CD8-positive, alpha-beta memory T cell (primary cell): ENCODE results near the gene POM121C. TPM values are rescaled to one million over a fixed set of nuclear protein-coding genes. Genes with fewer than 3 reads are reported as not detected.
"Not testable (repeated sequence)": the region's sequence is repeated elsewhere in the genome, so short reads cannot be mapped to it uniquely, and the experiment has no call there.

ENCODE experiments used
- CTCF ChIA-PET: fragments of 350-600 bp; sonication (Branson Sonifier 250); formaldehyde crosslinking; loops from one replicate; lab custom pipeline; 2021; ENCODE audit warnings: antibody characterized with exemption; lab: Charles Lee
- POLR2A ChIA-PET: fragments of 350-600 bp; sonication (Branson Sonifier 250); formaldehyde crosslinking; loops from one replicate; lab custom pipeline; 2021; ENCODE audit warnings: antibody characterized with exemption; lab: Charles Lee
- DNase-seq, 5 donors: peaks; one replicate each; pipeline versions ENCODE4 v3.0.0 to v3.0.0-alpha.2; 2020 to 2022; ENCODE audit warnings: mixed read lengths in 1 of 5
- H3K27ac ChIP-seq: one replicate; pipeline ENCODE4 v1.7.0; 2013; ENCODE audit warnings: low read depth, mild to moderate bottlenecking, low read length, moderate library complexity
- H3K27me3 ChIP-seq: 2 replicates; pipeline ENCODE4 v1.7.0; 2013; ENCODE audit warnings: low read length, mild to moderate bottlenecking; ENCODE audit not compliant: insufficient read depth, poor library complexity, severe bottlenecking
- H3K36me3 ChIP-seq: 2 replicates; pipeline ENCODE4 v1.7.0; 2013; ENCODE audit warnings: mild to moderate bottlenecking, low read length, moderate library complexity; ENCODE audit not compliant: insufficient read depth
- H3K4me1 ChIP-seq: 2 replicates; pipeline ENCODE4 v1.7.0; 2013; ENCODE audit warnings: mild to moderate bottlenecking, low read length, moderate library complexity; ENCODE audit not compliant: insufficient read depth
- H3K4me3 ChIP-seq: 2 replicates; pipeline ENCODE4 v1.7.0; 2013; ENCODE audit warnings: mild to moderate bottlenecking, low read length
- H3K9me3 ChIP-seq: 2 replicates; pipeline ENCODE4 v1.7.0; 2013; ENCODE audit warnings: mild to moderate bottlenecking, low read length
- H3K27ac Mint-ChIP-seq, 8 donors: one replicate each; pipeline ENCODE4 v1.8.0; 2020 to 2021; ENCODE audit warnings: mixed read lengths in 8 of 8, mild to moderate bottlenecking in 6 of 8, inconsistent platforms in 3 of 8, moderate library complexity in 3 of 8
- H3K27me3 Mint-ChIP-seq, 2 donors: one replicate each; pipeline ENCODE4 v1.8.0; 2020 to 2021; ENCODE audit warnings: mixed read lengths in 2 of 2, mild to moderate bottlenecking in 1 of 2, moderate library complexity in 1 of 2
- H3K36me3 Mint-ChIP-seq, 3 donors: one replicate each; pipeline ENCODE4 v1.8.0; 2020 to 2021; ENCODE audit warnings: mixed read lengths in 3 of 3, inconsistent platforms in 1 of 3, mild to moderate bottlenecking in 1 of 3
- H3K4me1 Mint-ChIP-seq, 3 donors: one replicate each; pipeline ENCODE4 v1.8.0; 2020 to 2021; ENCODE audit warnings: mixed read lengths in 3 of 3, inconsistent platforms in 1 of 3, mild to moderate bottlenecking in 1 of 3
- H3K4me3 Mint-ChIP-seq, 7 donors: one replicate each; pipeline ENCODE4 v1.8.0; 2020 to 2021; ENCODE audit warnings: mixed read lengths in 7 of 7, mild to moderate bottlenecking in 6 of 7, moderate library complexity in 4 of 7, inconsistent platforms in 2 of 7
- H3K9me3 Mint-ChIP-seq, 5 donors: one replicate each; pipeline ENCODE4 v1.8.0; 2020 to 2022; ENCODE audit warnings: mixed read lengths in 5 of 5, mild to moderate bottlenecking in 3 of 5, moderate library complexity in 2 of 5, inconsistent platforms in 1 of 5
- polyA plus RNA-seq: library from polyadenylated mRNA; unstranded; fragments of 300-500 nt; fragmentation: Illumina TruSeq; gene quantifications from one replicate; pipeline ENCODE4 v1.2.3, GENCODE V29; 2021
- total RNA-seq, 2 experiments: library from RNA; stranded (reverse); gene quantifications; one replicate each; pipeline ENCODE4 v1.2.3, GENCODE V29; 2021

POM121C gene
- total and polyA plus RNA-seq, 3 experiments from 2014 or later = 28.0 to 64.6 (median 64.5) TPM

- peaks cover 0 to 13% (median 0%) of the 10 kb centered on the region in 3 donors for H3K36me3 Mint-ChIP-seq
Measured at GRCh38 chr7:75456403-75456802, 29.7 kb downstream of the POM121C start.

GRCh38 chr7:75452494-75452955, 33.6 kb downstream of the POM121C start:
- POLR2A ChIA-PET, H3K4me1 Mint-ChIP-seq, H3K4me3 Mint-ChIP-seq, H3K4me1 ChIP-seq, H3K9me3 Mint-ChIP-seq, H3K36me3 ChIP-seq, H3K27me3 ChIP-seq, H3K27ac ChIP-seq, CTCF ChIA-PET, H3K27me3 Mint-ChIP-seq, H3K9me3 ChIP-seq, H3K4me3 ChIP-seq: not testable (repeated sequence)
- peak in 1 of 5 donors; percentile 12 for DNase-seq
- Mint-ChIP-seq H3K36me3 (peaks cover 0 to 12% (median 0%) of the 10 kb centered on the region in 3 donors), H3K27ac (peak overlapping the region in 1 of 8 donors; percentile 45)

More at GRCh38 chr7:75456403-75456802, 29.7 kb downstream of the POM121C start:
- H3K9me3 ChIP-seq, H3K4me1 Mint-ChIP-seq, H3K27me3 ChIP-seq, H3K36me3 ChIP-seq, H3K27ac ChIP-seq, H3K27me3 Mint-ChIP-seq, H3K27ac Mint-ChIP-seq, H3K4me1 ChIP-seq, DNase-seq, H3K4me3 Mint-ChIP-seq, CTCF ChIA-PET, POLR2A ChIA-PET, H3K9me3 Mint-ChIP-seq, H3K4me3 ChIP-seq: not testable (repeated sequence)

GRCh38 chr7:75449946-75450345, 36.2 kb downstream of the POM121C start:
- DNase-seq, H3K4me1 Mint-ChIP-seq, H3K9me3 Mint-ChIP-seq, H3K36me3 ChIP-seq, H3K4me1 ChIP-seq, H3K27me3 ChIP-seq, H3K4me3 Mint-ChIP-seq, POLR2A ChIA-PET, H3K9me3 ChIP-seq, H3K27me3 Mint-ChIP-seq, H3K27ac ChIP-seq, CTCF ChIA-PET, H3K4me3 ChIP-seq: not testable (repeated sequence)
- peak overlapping the region in 2 of 8 donors; percentile 54 to 73 for H3K27ac Mint-ChIP-seq
- H3K36me3 Mint-ChIP-seq = peaks cover 0 to 12% (median 0%) of the 10 kb centered on the region in 3 donors

GRCh38 chr7:75442465-75443111, 43.5 kb downstream of the POM121C start:
- H3K27me3 Mint-ChIP-seq, CTCF ChIA-PET, H3K9me3 Mint-ChIP-seq, H3K27me3 ChIP-seq, H3K4me1 ChIP-seq, H3K9me3 ChIP-seq, POLR2A ChIA-PET: not testable (repeated sequence)
- peaks cover 13 to 29% (median 20%) of the 10 kb centered on the region in 3 donors for H3K4me1 Mint-ChIP-seq
- Histone ChIP-seq H3K4me3 (peak overlapping the region; percentile 56), H3K36me3 (peaks cover 16% of the 10 kb centered on the region), H3K27ac (peak overlapping the region; percentile 47)
- peaks cover 11 to 32% (median 14%) of the 10 kb centered on the region in 3 donors for H3K36me3 Mint-ChIP-seq
- peak overlapping the region; percentile 91 to 97 (median 95) for H3K4me3 Mint-ChIP-seq
- H3K27ac Mint-ChIP-seq = peak overlapping the region; percentile 97 to 99 (median 98)
- peak in 3 of 5 donors; percentile 16 to 72 (median 54) for DNase-seq

- H3K4me1 ChIP-seq, H3K27me3 ChIP-seq, H3K27ac ChIP-seq, POLR2A ChIA-PET, H3K9me3 Mint-ChIP-seq, H3K9me3 ChIP-seq, H3K27me3 Mint-ChIP-seq, H3K4me3 ChIP-seq, CTCF ChIA-PET: not testable (repeated sequence)
- H3K36me3 Mint-ChIP-seq = peaks cover 11 to 36% (median 14%) of the 10 kb centered on the region in 3 donors
- H3K27ac Mint-ChIP-seq = peak overlapping the region; percentile 66 to 96 (median 91)
- peak overlapping the region; percentile 80 to 96 (median 86) for H3K4me3 Mint-ChIP-seq
- peaks cover 17% of the 10 kb centered on the region for H3K36me3 ChIP-seq
- peaks cover 13 to 33% (median 25%) of the 10 kb centered on the region in 3 donors for H3K4me1 Mint-ChIP-seq
- DNase-seq = peak in 1 of 5 donors; percentile 10
Measured at GRCh38 chr7:75442101-75442464, 44.0 kb downstream of the POM121C start.

GRCh38 chr7:75439000-75439399, 47.1 kb downstream of the POM121C start:
- H3K27ac ChIP-seq, POLR2A ChIA-PET, H3K9me3 ChIP-seq, CTCF ChIA-PET, H3K27me3 ChIP-seq, H3K4me1 ChIP-seq, DNase-seq, H3K9me3 Mint-ChIP-seq, H3K4me3 ChIP-seq, H3K27me3 Mint-ChIP-seq: not testable (repeated sequence)
- H3K36me3 Mint-ChIP-seq = peaks cover 18 to 61% (median 21%) of the 10 kb centered on the region in 3 donors
- peak overlapping the region in 6 of 8 donors; percentile 47 to 76 (median 66) for H3K27ac Mint-ChIP-seq
- H3K4me1 Mint-ChIP-seq = peaks cover 25 to 45% (median 37%) of the 10 kb centered on the region in 3 donors
- peaks cover 34% of the 10 kb centered on the region for H3K36me3 ChIP-seq
- peak overlapping the region in 1 of 7 donors; percentile 56 for H3K4me3 Mint-ChIP-seq

GRCh38 chr7:75423481-75423880, 62.6 kb downstream of the POM121C start:
- Mint-ChIP-seq H3K36me3 (peaks cover 0 to 37% (median 5%) of the 10 kb centered on the region in 3 donors), H3K4me1 (peaks cover 11 to 18% (median 18%) of the 10 kb centered on the region in 3 donors), H3K27ac (peak overlapping the region in 2 of 8 donors; percentile 63 to 78)
- H3K27me3 ChIP-seq, H3K4me3 Mint-ChIP-seq, H3K9me3 Mint-ChIP-seq, H3K4me1 ChIP-seq, CTCF ChIA-PET, H3K9me3 ChIP-seq, DNase-seq, POLR2A ChIA-PET, H3K4me3 ChIP-seq, H3K27me3 Mint-ChIP-seq, H3K27ac ChIP-seq, H3K36me3 ChIP-seq: not testable (repeated sequence)

GRCh38 chr7:75421798-75422710, 64.0 kb downstream of the POM121C start:
- DNase-seq, H3K4me1 ChIP-seq, H3K9me3 Mint-ChIP-seq, H3K36me3 ChIP-seq, CTCF ChIA-PET, POLR2A ChIA-PET, H3K27me3 Mint-ChIP-seq, H3K27ac ChIP-seq, H3K4me3 Mint-ChIP-seq, H3K27me3 ChIP-seq, H3K4me1 Mint-ChIP-seq, H3K9me3 ChIP-seq, H3K4me3 ChIP-seq: not testable (repeated sequence)
- Mint-ChIP-seq H3K27ac (peak overlapping the region in 1 of 8 donors; percentile 58), H3K36me3 (peaks cover 0 to 39% (median 2%) of the 10 kb centered on the region in 3 donors)
